Measurements from ENCODE around the gene LCE1F. TPM values are rescaled to one million over a fixed set of nuclear protein-coding genes. Genes with fewer than 3 reads are reported as not detected.

LCE1F gene
- total RNA-seq, 1 donor from 2014 or later = not detected

GRCh38 chr1:152796421-152796820, 21.5 kb downstream of the LCE1F start, which contains the start of gene LCE1D:
LCE1D (plus strand) TSS chr1:152796721; CDS start chr1:152797795, 1,074 bp downstream.
- Mint-ChIP-seq H3K9me3 (no peaks in the 10 kb centered on the region), H3K27me3 (no peaks in the 10 kb centered on the region), H3K4me3 (no peak within 1 kb of the TSS), H3K27ac (no peak within 1 kb of the TSS), H3K4me1 (ENCODE audit: unreplicated experiment) (no peaks in the 10 kb centered on the region), H3K36me3 (no peaks in the 10 kb centered on the region)
- TF ChIP-seq CTCF (conservative IDR thresholded peaks at IDR 0.05) = no peak
- DNase-seq (ENCODE audit: extremely low spot score, unreplicated experiment) = no peak

- H3K4me1 Mint-ChIP-seq (ENCODE audit: unreplicated experiment) = no peaks in the 10 kb centered on the region
These were observed 26.4 kb downstream of the LCE1F start for GRCh38 chr1:152801333-152801732.

DNA sequence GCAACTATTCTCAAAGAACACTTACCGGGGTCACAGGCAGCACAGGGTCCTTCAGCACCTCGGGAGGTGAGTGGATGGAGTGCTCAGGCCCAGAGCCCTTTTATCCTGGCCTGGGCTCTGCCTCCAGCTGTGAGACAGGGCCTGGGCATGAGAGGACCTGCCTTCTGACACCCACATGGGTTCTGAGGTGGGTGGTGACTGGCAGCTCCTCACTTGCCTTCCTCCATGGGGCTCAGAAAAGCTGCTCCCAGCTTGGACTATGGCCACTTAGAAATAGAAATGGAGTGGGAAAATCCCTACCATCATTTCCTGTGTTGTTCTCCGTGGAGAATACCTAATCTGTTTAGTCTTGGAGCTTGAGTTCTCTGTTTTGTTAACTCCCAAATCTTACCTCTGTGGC, 31.6 kb downstream of the LCE1F start, which contains the start of gene LCE1C:
TSS of gene LCE1C (minus strand) at position 76 of the 400 bp plus-strand sequence. CDS start 1,173 bp downstream, outside the sequence.
- TF ChIP-seq CTCF (conservative IDR thresholded peaks at IDR 0.05) = no peak
- H3K36me3 Mint-ChIP-seq = no peaks in the 10 kb centered on the region
- H3K4me3 Mint-ChIP-seq = no peak within 1 kb of the TSS
- H3K4me1 Mint-ChIP-seq (ENCODE audit: unreplicated experiment) = no peaks in the 10 kb centered on the region
- no peak for DNase-seq (ENCODE audit: extremely low spot score, unreplicated experiment)
- no peak within 1 kb of the TSS for H3K27ac Mint-ChIP-seq
- no peaks in the 10 kb centered on the region for H3K9me3 Mint-ChIP-seq
- H3K27me3 Mint-ChIP-seq = no peaks in the 10 kb centered on the region

More at GRCh38 chr1:152801333-152801732, 26.4 kb downstream of the LCE1F start:
- no peak for DNase-seq (ENCODE audit: extremely low spot score, unreplicated experiment)
- Mint-ChIP-seq H3K27me3 (no peaks in the 10 kb centered on the region), H3K27ac (no peak overlapping the region), H3K9me3 (no peaks in the 10 kb centered on the region), H3K4me3 (no peak overlapping the region), H3K36me3 (no peaks in the 10 kb centered on the region)
- TF ChIP-seq CTCF (conservative IDR thresholded peaks at IDR 0.05) = no peak

- DNase-seq (ENCODE audit: extremely low spot score, unreplicated experiment) = no peak
- Mint-ChIP-seq H3K36me3 (no peaks in the 10 kb centered on the region), H3K27ac (no peak overlapping the region), H3K4me3 (no peak overlapping the region), H3K27me3 (no peaks in the 10 kb centered on the region), H3K9me3 (peaks cover 13% of the 10 kb centered on the region), H3K4me1 (ENCODE audit: unreplicated experiment) (no peaks in the 10 kb centered on the region)
- TF ChIP-seq CTCF (conservative IDR thresholded peaks at IDR 0.05) = no peak
These were observed 36.1 kb downstream of the LCE1F start for GRCh38 chr1:152811050-152811449.

DNA sequence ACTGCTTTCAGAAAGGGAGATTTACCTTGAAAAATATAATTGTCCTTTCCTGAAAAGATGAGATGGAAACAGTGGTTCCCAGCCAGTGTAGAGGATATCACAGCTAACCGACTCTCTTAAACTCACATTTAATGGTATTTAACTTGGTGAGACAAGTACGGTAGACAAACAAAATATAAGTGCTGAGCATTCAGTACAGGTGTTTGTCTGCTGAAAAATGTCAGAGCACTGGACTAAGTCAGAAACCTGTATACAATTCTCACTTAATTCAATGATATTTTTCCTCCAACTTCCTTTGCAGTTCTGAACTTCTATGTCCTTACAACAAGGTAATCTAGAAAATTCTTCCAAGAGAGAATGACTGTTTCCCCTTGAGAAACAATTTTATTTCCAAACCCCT, 36.7 kb downstream of the LCE1F start, which contains the start of gene LCE1B:
TSS of gene LCE1B (plus strand) at position 301 of the 400 bp plus-strand sequence. CDS start 476 bp downstream, outside the sequence.
- no peak for DNase-seq (ENCODE audit: extremely low spot score, unreplicated experiment)
- Mint-ChIP-seq H3K4me1 (ENCODE audit: unreplicated experiment) (no peaks in the 10 kb centered on the region), H3K27me3 (no peaks in the 10 kb centered on the region), H3K9me3 (peaks cover 13% of the 10 kb centered on the region), H3K36me3 (no peaks in the 10 kb centered on the region), H3K4me3 (no peak within 1 kb of the TSS), H3K27ac (no peak within 1 kb of the TSS)
- no peak for TF ChIP-seq CTCF (conservative IDR thresholded peaks at IDR 0.05)

All from type B pancreatic cell (in vitro differentiated cells).